HG03460 (cell line): ENCODE results near the gene PMM2.
"Not testable (repeated sequence)": the region's sequence is repeated elsewhere in the genome, so short reads cannot be mapped to it uniquely, and the experiment has no call there.

Experiments used
- ATAC-seq: cut with Tn5 transposase; IDR thresholded peaks from one replicate; pipeline ENCODE4 v1.9.1; 2021; ENCODE audit not compliant: unreplicated experiment

Gene PMM2

GRCh38 chr16:8866118-8866883 lies 68.7 kb downstream of the PMM2 start:
- ATAC-seq, result no peak

DNA sequence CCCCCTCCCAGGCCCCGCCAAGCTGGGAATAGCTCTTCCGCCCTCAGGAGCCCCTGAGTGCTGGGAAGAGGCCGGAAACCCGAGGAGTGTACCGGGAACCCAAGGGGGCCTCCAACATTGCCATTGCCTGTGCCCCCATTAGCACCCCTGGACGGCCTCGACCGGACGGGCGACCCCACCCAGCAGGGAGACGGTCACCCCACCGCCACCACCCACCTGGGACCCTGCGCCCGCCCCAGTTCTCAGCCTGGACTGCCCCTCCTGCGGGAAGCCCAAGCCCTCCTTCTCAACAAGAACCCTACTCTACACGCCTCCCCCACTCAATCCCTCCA lies 69.2 kb downstream of the PMM2 start:
- ATAC-seq, result no peak

DNA sequence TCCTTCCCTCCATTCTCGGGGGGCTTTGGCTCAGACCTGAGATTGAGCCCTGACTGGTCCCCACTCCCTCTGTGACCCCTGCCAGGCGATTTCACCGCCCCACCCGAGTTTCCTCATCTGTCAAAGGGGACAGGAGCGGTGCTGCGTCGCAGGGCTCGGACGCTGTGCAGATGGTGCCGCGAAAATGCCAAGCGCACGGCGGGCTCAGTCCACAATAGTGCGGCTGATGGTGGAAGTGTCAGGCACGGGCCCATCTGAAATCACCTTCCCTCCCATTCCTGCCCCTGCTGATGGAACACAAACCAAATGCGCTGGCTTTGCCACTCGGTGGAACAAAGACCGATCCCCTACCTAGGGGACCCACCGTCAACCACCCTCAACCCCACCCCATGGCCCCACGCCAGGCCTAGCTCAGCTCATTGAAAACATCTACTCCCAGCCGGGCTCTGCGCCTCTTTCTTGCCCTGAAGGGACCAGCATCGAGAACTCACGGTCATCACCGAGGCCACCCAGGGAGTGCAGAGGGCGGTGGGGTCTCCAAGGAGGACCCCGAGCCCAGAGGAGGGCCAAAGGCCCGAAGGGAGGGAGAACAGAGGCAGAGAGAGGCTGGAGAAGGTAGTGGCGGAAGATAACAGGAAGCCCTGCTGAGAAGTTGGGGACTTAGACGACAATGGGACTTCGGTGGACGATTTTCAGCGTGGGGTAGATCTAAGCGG lies 69.7 kb downstream of the PMM2 start:
- ATAC-seq, result no peak

GRCh38 chr16:8867932-8868415 lies 70.3 kb downstream of the PMM2 start:
- no peak for ATAC-seq

DNA sequence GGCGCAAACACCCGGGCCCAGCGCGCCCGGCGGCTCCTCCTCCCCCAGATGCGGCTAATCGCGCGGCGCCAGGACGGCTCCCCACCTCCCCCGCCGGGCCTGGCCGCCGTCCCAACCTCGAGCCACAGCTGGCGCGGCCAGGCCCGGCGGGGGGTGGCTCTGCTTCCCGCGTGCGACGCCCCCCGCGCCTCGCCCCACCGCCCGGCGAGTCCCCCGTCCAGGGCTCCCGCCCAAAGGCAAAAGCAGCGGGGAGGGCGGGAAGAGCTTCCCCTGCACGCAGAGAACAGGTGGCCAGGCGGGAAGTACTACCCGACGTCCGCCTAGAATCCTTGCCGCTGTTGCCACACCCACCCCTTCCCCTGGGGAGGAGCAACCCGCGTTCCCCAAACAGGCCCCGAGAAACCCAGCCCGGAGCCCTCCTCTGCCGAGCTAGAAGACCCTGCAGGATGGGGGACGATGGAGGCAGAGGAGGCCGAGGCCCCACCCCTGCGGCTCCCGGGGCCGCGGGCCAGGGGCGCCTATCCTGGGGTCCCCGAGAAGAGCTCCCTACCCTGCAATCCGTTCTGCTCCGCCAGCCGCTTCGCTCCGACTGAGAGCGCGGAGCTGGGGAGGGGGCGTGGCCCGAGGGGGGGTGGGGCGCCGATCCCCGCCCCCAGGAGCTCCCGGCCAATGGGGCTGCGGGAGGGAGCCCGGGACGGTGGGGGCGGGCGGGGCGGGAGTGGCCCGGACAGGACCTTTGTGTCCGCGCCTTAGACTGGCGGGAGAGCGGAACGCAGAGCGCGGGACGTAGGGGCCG lies 71.0 kb downstream of the PMM2 start, which contains the start of gene CARHSP1:
TSS of gene CARHSP1 (minus strand) at position 591 of the 796 bp plus-strand sequence. CDS start 9,678 bp downstream, outside the sequence.
- ATAC-seq, result peak; percentile 57

DNA sequence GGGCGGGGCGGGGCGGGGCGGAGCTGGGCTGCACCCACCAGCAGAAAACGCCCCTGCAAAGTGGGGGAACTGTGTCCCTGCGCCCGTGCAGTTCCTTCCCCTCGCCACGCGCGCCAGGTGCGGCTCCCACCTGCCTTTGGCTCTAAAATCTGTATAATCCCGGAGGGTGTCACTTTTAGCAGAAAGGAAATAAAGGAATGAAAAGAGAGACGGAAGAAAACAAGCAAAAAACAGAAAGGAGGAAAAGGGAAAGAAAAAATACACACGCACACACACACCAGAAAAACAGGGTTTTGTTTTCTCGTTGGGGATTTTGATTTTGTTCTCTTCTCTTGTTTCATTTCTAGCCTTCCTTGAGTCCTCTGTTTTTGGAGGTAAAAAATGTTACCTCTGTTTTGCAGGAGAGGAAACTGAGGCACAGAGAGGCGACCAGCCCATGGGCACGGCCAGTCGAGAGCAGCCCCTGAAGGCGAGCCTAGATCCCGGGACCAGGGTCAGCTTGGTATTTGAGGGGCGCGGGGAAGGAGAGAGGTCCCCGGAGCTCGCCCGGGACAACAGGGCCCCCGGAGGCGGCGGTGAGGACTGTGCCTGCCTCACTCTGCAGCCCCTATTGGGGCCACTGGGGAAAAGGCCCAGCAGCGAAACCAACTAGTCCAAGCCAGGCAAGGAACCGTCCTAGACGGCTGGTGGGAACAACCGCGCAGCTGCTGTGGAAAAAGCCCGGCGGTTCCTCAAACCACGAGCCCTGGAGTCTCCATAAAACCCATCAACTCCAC lies 71.8 kb downstream of the PMM2 start:
- no peak for ATAC-seq

- ATAC-seq, result not testable (repeated sequence)
Measured at GRCh38 chr16:8869988-8870241, 72.3 kb downstream of the PMM2 start.

DNA sequence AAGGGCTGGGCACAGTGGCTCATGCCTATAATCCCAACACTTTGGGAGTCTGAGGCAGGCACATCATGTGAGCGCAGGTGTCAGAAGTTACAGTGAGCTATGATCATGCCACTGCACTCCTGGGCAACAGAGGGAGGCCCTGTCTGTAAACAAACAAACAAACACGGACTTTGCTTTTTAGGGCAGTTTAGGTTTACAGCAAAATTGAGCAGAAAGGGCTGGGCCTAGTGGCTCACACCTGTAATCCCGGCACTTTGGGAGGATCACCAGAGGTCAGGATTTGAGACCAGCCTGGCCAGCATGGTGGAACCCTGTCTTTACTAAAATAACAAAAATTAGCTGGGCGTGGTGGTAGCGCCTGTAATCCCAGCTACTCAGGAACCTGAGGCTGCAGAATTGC lies 74.4 kb downstream of the PMM2 start:
- ATAC-seq, result no peak

- no peak for ATAC-seq
Measured at GRCh38 chr16:8872967-8873865, 75.6 kb downstream of the PMM2 start.

DNA sequence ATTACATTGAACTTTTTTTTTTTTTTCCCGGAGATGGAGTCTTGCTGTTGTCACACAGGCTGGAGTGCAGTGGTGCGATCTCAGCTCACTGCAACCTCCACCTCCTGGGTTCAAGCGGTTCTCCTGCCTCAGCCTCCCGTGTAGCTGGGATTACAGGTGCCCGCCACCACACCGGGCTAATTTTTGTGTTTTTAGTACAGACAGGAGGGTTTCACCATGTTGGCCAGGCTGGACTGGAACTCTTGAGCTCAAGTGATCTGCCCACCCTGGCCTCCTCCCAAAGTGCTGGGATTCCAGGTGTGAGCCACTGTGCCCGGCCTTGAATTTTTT lies 76.2 kb downstream of the PMM2 start:
- ATAC-seq, result not testable (repeated sequence)

- no peak for ATAC-seq
Measured at GRCh38 chr16:8874388-8874787, 76.7 kb downstream of the PMM2 start.

DNA sequence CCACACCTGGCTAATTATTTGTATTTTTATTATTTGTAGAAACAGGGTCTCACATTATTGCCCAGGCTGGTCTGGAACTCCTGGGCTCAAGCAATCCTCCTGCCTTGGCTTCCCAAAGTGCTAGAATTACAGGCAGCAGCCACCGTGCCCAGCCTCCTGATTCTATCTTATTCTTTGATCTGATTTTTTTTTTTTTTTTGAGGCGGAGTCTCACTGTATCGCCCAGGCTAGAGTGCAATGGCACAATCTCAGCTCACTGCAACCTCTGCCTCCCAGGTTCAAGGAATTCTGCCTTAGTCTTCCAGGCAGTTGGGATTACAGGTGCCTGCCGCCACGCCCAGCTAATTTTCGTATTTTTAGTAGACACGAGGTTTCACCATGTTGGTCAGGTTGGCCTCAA lies 77.7 kb downstream of the PMM2 start:
- ATAC-seq, result not testable (repeated sequence)

DNA sequence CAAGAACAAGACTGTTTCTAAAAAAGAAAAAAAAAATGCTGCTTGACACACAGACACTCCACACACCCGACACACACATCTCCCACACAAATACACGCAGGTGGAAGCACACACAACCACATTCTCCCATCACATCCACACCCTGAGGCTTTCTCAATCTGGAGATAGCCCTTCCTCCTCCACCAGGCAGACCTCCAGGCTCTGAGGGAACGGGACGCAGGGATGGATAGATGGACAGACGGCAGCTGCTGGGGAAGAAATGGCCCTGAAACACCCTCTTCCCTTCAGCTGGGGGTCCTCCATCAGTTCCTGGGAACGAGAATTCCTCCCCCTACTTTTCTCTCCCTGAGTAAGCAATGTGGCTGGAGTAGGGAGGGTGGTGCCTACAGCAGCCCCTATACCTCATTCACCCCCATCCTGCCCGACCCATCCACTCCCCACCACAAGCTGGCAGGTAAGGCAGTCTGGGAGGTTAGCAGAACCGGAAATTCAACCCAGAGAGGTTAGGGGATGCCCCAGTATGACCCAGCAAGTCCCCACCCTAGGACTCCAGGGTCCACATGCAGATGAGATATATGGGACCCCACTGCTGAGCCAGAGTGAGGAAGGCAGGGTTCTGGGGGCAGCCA lies 80.4 kb downstream of the PMM2 start:
- no peak for ATAC-seq

DNA sequence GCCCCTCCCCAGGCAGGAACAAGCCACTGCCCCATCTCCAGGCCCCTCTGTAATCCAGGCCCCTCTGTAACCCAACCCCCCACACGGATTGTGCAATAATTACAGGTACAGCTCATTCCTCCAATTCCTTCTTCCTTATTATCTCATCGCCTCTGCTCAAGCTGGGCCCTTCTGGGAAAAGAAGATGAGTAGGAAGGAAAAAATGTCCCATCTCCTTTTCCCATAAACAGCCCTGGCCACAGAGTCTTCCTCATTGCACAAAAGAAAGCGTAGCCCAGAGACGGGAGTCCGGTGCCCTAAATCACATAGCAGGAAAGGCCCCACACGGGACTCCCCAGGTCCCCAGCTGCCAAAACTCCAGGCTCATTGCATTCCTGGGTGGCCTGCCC lies 80.9 kb downstream of the PMM2 start:
- ATAC-seq, result no peak

DNA sequence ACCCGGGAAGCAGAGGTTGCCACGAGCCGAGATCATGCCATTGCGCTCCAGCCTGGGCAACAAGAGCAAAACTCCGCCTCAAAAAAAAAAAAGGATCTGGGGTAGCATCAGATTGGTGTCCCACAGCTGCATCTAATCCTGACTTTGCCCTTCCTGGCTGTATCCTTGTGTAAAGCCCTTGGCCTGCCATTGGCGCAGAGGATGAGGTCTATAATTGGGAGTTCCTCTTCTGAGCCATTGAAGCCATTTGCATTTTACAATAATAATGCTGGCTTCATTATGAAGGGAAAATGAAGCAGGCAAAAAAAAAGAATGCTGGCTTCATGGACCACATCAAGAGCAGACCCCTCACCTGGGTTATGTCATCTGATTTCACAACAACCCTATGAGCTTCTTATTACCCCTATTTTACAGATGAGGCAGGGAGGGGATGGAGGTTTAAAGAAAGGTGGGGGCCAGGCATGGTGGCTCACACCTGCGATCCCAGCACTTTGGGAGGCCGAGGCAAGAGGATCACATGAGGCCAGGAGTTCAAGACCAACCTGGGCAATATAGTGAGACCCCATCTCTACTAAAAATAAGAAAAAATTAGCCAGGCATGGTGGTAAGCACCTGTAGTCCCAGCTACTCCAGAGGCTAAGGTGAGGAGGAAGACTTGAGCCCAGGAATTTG lies 83.3 kb downstream of the PMM2 start:
- ATAC-seq, result no peak

DNA sequence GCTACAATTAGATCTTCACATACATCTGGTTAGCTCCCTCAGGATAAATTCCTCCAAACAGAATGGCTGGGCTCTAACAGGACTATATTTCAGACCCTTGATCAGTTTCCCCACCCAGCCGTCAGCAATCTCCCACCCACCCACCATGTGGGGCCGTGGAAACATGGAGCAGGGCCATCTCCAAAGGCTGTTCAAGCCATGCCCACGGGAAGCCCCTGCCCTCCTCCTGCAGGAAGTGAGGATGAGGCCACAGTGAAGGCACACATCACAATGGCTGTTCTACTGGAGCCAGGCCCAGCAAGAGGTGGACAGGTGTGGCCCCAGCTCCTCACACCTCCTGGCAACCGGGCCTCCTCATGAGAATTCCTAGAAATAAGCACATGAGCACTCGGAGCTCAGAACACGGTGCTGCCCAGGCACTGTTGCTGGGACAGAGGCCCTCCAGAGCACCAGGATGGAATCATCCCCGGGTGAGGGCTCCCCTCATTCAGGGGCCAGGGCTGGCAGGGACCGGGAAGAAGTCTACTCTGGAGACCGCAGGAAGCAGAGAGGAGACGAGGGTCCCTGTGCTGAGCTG lies 84.5 kb downstream of the PMM2 start, which contains the start of gene LITAFD:
TSS of gene LITAFD (plus strand) at position 311 of the 577 bp plus-strand sequence. CDS start 2,005 bp downstream, outside the sequence.
- ATAC-seq, result no peak

DNA sequence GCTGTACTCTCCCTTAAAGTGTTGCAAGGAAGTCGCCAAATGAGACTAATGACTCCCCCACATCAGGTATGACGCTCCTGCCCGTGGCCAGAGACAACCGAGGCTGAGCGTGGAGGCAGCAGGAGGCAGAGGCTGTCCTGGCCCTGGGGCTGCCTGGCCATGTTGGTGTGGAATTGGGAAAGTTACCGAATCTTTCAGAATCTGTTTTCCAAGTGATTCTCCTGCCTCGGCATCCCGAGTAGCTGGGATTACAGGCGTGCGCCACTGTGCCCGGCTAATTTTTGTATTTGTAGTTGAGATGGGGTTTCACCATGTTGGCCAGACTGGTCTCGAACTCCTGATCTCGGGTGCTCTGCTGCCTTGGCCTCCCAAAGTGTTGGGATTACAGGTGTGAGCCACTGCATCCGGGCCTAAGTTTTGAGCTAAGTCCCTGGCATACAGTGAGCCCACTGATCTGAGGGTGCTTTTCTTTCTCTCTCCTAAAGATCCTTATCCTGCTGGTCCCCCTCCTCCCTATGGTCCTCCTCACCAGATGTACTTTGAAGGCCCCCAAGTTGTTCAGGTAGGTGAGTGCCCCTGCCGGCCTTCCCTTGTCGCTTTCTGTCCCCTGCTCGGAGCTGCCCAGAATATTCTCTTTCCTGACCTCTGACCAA lies 85.2 kb downstream of the PMM2 start:
- no peak for ATAC-seq
